LNCaP clone FGC (cell line): ENCODE results near the gene ZNF438.

Experiments
- DNase-seq: peaks from one replicate; pipeline ENCODE4 v3.0.0-alpha.2; 2011; ENCODE audit warnings: low read depth
- H3K4me3 ChIP-seq: 2 replicates; pipeline ENCODE4 v1.5.1; 2011; ENCODE audit warnings: mild to moderate bottlenecking, low read depth, low read length, control low read depth
- CTCF ChIP-seq: IDR thresholded peaks from 2 replicates; pipeline ENCODE4 v1.5.1; 2012; ENCODE audit warnings: mild to moderate bottlenecking; ENCODE audit not compliant: control insufficient read depth, insufficient read depth; ENCODE audit errors: extremely low read depth

The ZNF438 gene

GRCh38 chr10:31025142-31025541 is 6.5 kb downstream of the ZNF438 start:
- TF ChIP-seq CTCF, result no peak
- no peak for DNase-seq
- H3K4me3 ChIP-seq, result no peak overlapping the region

- DNase-seq, result no peak
- TF ChIP-seq CTCF, result no peak
- H3K4me3 ChIP-seq, result no peak overlapping the region
Observed at GRCh38 chr10:31023558-31023957, 8.1 kb downstream of the ZNF438 start.

- no peak for TF ChIP-seq CTCF
- no peak for DNase-seq
- H3K4me3 ChIP-seq, result no peak overlapping the region
Observed at GRCh38 chr10:31020209-31020608, 11.5 kb downstream of the ZNF438 start.

GRCh38 chr10:31018962-31019361 is 12.7 kb downstream of the ZNF438 start:
- H3K4me3 ChIP-seq, result no peak overlapping the region
- TF ChIP-seq CTCF, result no peak
- DNase-seq, result no peak

GRCh38 chr10:31018356-31018750 is 13.3 kb downstream of the ZNF438 start:
- H3K4me3 ChIP-seq, result no peak overlapping the region
- no peak for TF ChIP-seq CTCF
- DNase-seq, result no peak

- TF ChIP-seq CTCF, result no peak
- no peak for DNase-seq
- H3K4me3 ChIP-seq, result no peak overlapping the region
Observed at GRCh38 chr10:31017534-31018355, 13.9 kb downstream of the ZNF438 start.

- TF ChIP-seq CTCF, result no peak
- DNase-seq, result no peak
- no peak overlapping the region for H3K4me3 ChIP-seq
Observed at GRCh38 chr10:31014161-31014875, 17.3 kb downstream of the ZNF438 start.
